Measurements from ENCODE around the gene LRRC47.

The LRRC47 gene

DNA sequence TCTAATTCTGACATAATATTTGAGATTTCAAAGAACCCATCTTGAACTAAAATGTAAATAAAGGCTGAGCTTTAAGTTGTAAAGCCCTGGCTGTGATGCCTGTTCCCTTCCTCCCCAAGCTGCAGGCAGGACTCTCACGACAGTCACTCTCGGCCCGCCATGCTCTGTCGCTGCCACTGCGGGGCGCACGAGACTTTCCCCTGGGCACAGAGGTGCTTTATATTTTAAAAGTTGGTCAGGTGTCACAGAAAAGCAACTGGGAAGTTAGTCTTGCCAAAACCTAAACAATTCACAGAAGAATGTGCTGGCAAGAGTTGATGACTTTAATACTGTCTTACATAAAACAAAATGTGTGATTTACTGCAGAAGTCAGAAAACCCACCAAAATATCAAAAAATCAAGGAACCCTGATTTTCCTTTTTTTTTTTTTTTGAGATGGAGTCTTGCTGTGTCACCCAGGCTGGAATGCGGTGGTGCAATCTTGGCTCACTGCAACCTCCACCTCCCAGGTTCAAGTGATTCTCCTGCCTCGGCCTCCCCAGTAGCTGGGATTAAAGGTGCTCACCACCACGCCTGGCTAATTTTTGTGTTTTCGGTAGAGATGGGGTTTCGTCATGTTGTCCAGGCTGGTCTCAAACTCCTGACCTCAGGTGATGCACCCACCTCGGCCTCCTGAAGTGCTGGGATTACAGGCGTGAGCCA is 10.7 kb downstream of the LRRC47 start:
- no peak for DNase-seq

DNA sequence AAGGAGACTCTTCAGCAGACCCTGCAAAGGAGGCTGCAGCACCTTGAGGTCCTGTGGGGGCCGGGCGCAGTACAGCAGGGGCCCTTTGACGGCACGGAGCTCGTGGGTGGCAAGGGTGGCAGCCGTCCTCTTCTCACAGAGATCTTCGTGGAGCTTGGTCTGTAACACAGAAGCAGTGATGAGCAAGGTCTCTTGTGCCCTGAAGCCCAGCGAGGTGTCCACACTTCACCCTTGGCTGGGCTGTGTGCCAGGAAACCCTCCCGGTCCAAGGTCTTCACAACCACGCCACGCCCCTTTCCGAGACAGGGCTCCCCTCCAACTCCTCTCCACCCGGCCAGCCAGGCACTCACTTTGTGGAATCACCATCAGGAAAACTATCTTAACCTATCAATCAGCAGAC is 11.3 kb downstream of the LRRC47 start:
- DNase-seq = no peak

DNA sequence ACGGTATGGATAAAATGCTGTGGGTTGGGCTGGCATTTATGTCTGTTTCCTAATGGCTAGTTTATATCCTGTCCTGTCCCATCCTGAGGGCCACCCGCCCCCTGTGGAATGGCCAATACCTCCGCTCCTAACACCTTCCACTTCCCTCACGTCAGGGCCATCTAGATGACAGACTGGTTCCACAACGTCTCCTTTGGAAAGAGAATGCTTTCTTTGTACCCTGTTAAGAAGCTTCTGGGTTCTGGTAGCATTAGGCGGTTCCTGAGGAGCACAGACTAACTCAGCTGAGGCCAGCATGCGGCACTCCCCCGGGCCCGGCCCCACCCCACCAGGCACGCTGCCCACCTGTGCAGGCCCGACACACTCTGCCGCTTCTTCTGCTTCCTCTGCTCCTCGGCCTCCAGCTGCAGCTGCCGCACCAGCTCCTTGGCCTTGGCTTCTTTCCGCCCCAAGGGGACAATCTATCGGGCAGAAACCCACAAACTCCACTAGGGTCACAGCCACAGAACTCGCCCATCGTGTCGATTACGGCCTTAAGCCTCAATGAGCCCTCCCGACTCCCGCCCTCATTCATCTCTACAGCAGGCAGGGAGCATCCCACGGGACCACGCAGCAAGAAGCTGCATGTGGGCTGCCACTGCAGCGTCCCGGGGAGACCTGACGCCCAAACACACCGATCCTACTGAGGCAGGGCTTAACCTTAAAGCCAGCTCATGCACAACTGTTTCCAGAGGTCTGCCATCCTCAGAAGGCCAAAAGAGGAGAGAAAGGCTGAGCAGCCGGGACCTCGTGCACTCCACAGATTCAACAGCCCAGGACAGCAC is 12.4 kb downstream of the LRRC47 start:
- no peak for DNase-seq

DNA sequence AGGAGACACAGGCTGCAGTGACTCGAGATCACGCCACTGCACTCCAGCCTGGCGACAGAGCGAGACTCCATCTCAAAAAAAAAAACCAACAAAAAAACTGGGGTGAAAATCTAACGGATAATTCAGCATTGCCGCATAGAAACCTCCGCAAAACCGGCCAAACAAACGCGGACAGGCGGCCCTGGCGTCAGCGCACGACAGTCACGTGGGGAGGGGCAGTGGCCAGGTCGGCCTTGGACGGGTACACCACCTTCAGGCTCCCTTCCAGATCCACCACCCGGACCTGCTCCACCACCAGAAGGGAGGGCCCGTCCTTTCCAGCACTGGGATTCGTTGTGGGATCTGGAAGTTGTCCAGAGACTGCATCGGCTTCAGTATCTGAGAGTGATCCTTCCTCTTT is 15.4 kb downstream of the LRRC47 start:
- no peak for DNase-seq

DNA sequence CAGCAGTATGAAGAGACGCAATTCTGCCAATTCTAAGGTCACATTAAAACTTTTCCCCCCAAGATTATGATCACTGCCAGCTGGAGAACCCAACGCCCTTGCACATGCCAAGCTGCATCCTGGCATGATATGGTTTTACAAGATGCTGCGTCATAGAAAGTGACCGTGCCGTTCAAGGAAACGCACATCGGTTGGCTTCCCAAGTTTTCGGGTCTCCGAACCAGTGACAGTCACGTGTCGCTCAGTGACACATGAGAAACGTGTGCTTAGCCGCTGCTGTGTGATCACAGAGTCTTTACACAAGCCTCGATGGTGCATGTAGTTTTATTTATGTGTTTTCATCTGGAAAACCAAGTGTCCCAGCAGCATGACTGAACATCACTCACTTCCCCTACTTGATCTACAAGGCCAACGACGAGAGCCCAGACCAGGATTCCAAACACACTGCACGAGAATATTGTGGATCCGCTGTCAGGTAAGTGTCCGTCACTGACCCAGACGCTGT is 16.3 kb downstream of the LRRC47 start:
- DNase-seq = no peak

DNA sequence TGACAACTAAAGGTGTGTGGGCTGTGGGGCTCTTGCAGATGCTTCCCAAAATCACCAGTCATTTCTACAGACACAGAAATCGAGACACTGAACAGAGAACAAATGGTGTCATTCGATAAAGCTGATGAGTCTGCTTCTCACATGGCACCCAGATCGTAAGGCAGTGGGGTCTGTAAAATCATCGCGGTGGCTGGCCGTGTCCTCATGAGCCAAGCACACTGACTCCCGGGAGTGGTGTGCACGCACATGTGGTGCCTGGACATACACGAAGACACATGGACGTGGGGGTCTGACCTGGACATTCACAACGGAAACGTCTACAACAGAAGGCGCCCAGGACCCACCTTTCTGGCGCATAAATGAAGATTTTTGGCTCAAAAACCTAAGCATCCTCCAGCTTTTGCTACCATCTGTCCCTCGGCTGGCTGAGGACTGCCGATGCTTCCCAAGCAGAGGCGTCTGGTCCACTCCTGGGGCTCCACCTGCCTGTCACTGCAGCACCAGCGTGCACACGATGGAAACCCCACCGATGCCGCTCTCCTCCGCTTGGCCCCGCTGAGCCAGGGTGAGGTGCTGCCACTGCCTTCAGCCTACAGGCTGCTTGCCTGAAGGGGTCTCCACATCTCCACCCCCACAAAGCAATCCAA is 16.9 kb downstream of the LRRC47 start:
- no peak for DNase-seq

DNA sequence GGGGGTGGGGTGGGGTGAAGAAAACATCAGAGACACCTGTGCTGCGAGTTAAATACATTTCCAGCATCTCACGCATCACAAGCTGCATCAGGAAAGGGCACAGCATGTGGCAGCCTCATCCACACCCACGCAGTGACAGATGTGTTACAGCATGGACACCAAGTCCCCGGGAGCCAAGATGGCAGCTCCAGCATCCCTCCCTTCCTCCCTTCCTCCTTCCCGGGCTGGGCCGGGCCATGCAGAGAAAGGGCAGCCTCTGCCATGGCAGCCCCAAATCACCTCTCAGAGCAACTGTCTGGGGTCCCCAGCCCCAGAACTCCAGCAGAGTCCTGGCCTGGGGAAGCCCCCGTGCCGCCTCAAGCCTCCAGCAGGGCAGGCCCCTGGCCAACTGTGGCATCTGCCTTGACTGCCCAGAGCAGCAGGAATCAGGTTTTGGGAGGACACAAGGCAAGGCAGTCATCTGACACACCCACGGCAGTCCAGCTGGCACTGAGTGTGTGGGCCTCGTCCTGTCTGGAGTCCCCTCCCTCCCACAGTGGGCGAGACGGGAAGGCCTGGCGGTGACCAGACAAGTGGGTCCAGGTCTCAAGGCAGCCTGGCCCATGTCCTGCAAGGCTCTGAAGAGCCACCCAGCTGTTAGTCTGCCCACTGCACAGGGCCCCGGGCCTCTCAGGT is 17.6 kb downstream of the LRRC47 start:
- no peak for DNase-seq

DNA sequence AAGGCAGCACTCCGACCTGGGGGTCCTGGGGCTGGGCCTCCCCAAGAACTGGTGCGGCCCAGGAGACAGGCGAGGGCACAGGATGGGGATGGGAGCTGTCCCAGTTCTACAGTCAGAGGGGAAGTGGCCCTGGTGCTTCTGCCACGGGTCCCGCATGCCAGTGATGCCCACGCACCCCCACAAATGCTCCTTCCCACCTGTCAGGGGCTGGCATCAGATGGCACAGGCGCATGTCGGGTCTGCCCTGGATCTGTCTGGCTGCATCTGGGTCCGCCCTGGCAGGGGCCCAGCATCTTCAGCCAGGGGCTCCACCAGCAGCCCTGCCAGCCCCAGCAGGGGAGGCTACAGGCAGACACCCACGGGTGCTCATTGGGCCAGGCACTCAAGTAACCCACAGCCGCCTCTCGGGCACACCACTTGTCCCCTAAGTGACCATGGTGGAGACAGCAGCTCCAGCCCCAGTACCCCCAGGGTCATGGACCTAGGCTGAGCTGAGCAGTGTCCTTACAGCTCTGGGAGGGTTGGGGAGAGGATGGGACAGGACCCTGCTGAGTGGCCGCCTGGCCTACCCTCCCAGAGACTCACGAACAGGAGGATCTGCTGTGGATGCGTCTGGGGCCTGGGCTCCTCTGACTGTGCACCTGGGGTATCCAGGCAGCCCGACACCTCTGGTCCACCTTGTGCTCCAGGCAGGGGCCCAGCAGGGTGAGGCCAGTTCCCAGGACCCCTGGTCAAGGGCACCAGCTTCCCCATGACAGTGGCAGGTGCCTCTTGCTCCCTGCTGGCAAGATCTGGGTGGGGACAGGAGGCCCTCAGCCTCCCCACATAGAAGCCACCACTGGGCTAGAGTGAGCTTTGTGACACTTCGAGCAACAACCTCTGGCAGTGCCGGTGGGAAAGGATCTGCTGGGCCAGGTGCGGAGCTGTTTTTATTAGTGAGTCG is 18.4 kb downstream of the LRRC47 start:
- no peak for DNase-seq

DNA sequence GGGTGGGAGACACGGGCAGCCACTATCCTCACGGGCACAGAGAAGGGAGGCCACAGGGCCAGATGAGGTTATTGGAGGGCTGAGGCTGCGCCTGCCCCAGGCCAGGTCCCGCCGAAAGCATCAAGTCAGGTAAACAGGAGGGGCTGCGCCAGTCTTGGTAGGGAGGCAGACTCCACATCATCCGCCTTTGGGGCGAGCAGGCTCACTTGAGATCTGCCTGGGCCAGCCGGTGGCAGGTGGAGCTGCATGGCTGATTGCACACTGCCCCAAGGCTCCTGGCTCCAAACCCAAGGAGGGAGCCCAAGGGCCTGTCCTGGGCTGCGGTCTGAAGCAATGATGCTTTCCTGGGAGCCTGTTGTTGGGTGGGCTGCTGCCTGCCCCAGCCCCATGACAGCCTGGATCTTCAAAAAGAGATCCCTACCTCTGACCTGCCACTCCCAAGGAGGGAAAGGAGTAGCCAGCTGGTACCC is 19.2 kb downstream of the LRRC47 start:
- no peak for DNase-seq

DNA sequence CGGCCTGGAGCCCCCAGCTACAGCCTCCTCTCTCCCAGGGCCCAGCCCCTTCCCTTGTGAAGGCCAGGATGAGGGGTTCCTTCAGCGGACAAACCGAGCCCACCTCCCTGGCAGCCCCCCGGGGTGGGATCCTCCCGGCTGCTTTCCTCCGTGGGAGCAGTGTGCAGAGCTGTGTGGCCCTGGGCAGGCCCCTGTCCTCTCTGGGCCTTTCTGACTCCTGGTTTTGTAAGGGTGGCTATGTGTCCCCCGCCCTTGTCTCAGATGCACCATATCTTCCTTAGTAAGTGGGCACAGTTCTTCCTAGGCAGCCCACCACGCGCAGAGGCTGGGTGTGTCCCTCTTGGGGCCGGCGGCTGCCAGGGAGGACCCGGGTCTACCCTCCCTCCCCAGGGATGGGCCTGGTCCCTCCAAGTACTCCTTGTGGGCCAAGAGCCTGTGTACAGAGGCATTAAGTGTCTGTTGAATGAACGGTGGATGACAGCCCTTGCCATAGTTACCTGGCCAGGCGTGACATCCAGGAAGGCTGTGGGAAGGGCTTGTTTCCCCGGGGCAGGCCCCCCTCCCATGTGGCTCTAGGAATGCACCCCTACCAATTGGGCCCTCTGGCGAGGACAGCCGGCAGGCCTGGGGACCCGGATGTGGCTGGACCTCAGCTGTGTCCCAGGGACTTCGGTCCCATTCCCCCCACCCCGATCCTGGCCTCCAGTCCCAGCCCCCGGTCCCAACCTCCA is 19.9 kb downstream of the LRRC47 start:
- DNase-seq = no peak

DNA sequence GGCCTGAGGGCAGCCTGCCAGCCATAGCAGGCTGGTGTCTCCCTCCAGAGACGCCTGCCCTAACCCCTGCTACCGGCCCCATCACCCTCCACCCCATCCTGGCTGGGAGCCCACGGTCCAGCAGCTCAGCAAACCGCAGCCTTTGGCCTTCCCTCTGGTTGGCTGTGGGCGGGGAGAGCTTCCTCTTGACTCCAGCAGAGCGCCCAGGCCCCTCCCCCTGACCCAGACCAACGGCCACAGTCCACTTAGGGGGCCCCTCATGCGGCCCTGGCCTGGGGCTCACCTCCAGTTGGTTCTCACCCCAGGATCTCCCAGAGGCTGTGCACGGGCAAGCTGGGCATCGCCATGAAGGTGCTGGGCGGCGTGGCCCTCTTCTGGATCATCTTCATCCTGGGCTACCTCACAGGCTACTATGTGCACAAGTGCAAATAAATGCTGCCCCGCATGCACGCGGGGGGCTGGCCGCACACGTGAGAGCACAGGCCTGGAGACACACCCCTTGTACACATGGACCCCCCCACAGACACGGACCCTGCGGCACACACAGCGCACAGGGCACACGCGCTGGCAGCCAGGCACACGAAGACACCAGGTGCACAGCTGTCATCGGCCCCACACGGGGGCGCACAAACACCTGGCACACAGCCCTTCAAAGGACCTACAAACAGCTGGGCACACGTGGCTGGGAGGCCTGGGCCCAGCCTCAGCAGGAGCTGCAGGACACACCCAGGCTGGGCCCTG is 20.6 kb downstream of the LRRC47 start:
- DNase-seq = peak; percentile 55

DNA sequence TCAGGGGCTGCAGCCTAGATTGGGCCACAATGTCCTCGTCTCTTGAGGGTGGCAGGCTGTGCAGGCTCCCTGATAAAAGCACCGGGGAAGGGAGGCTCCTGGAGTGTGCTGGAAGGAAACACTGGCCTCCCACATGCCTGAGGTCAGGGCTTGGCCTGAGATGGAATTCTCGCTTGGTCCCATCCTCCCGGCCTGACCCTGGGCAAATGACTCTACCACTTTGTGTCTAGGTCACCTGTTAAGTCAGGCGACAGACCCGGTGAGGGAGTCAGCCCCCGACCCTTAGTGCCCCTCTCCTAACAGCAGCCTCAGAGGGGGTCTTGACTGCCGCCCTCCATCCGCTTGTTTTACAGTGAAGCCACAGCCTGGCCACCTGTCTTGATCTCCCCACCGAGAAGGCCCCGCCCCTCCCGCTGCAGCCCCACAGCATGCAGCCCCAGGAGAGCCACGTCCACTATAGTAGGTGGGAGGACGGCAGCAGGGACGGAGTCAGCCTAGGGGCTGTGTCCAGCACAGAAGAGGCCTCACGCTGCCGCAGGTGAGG is 21.3 kb downstream of the LRRC47 start:
- no peak for DNase-seq

DNA sequence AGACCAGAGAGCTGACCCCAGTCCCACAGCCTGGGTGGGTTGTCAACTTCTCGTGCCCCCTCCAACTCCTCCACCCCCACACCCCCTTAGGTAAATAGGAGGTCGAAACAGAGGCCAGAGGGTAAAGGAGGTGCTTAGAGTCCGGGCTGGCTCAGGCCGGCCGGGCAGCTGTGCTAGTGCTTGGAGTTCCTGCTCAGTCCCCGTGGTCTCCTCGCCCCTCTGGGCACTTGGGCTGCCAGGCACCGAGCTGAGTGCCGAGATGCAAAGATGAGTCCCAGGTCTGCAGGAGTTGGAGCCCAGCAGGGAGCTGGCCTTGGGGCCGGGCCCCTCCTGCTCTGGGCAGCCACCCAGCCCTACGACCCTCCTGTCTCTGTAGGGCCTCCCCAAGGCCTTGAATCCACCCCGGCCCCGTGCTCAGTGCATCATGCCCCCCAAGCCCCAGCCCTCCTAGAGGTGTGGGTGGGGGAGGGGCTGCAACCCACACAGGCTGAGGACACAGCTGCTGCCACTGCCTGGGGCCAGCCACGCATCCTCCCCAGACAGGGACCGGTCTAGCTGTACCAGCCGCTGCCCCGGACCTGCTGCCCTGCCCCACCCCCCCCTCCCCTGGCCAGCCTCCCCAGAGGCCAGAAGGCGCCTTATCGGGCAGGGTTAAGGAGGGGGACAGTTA is 21.9 kb downstream of the LRRC47 start:
- no peak for DNase-seq

DNA sequence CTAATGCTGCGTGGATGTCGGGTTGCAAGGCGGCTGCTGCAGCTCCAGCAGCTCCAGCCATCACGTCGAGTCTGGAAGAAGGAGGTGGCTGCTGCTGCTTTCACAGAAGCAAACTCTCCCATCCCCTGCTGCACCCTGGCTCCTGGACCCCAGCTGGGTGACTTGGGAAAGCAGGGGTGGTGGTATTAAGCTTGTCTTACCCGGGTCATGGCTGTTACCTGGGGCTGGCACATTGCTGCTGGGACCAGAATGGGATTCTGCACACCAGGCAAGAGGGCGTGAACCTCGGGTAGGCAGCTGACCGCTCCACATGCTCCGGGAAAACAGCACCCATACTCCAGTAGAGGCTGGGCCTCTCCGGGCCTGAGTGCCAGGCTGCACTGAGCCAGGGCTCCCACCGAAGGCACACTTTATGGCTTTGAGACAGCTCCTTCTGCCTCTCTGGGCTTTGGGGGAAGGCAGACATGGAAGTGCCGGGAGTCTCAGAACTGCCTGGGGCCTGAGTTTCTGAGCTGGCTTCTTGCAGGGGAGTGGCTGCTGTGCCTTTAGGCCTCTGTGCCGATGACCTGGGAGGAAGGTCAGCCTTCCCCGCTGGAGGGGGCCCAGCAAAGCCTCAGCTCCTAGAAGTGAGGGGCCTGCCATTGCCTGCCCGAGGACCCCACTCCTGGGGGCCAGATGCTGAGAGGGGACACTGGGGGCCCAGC is 22.6 kb downstream of the LRRC47 start:
- no peak for DNase-seq

DNA sequence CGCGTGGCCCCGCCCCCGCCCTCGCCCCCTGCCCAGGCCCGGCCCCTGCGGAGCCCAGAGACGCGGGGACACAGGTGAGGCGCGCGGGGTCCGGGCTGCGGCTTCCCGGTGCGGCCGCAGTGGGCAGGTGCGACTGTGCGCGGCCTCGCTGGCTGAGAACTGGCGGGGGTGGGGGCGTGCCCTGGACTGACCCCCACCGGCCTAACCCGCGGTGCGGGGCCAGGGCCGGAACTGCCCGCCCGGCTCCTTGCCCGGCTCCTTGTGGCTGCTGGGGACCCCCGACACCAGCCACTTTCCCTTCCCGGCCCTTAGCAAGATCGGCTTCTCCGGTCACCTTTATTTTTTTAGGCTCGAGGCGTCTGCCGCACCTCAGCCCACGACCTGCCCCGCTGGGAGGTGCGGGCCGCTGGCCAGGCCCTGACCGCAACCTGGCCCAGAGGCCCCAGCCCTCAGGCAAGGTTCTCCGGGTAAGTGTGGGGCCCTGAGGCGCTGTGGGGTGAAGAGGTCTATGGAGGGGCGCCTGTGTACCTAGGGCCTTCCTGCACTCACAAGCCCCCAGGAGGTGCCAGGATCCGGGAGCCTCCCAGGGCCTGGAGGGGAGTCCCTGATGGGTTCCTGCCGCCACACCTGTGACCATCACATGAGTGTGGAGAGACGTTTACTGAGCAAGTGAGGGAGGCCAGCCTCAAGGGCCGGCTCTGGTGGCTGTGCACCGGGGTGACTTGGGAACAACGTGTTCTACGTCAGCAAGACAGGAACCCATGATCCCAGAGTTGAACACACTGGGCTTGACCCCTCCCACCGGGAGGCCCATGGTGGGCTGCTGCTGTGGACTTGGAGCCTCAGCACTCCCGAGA is 23.4 kb downstream of the LRRC47 start, which contains the start of gene SMIM1:
Gene SMIM1, plus strand, starts transcription at position 35 of the 857 bp plus-strand sequence. CDS start 2,625 bp downstream, outside the sequence.
- DNase-seq = no peak

DNA sequence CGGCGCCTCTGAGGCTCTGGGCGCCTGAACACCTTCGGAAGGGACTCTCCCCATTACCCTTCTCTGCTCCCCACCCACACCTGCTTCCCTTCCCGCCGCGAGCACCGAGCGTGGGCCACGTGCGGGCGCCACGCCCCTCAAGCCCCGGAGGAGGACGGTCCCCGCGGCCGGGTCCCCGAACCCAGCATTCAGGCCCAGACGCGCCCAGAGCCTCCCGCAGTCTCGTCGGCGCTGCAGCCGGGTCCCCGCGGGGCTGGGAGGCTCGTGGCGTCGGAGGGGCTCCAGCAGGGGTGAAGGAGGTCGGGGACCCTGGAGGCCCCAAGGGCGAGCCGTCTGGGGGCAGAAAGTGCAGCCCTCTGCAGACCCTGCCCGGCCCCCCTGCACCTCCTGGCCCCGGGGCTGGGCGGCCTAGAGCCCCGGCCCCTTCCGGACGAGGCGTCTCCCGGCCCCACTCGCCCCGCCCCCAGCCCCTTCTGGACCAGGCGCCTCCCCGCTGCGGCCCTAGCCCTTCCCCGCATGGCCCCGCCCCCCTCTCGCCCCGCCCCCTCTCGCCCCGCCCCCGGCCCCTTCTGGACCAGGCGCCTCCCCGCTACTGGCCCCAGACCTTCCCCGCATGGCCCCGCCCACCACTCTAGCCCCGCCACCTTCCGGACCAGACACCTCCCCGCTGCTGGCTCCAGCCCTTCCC is 24.1 kb downstream of the LRRC47 start:
- peak; percentile 82 for DNase-seq
